DND-41 (cell line): ENCODE measurements around the gene CCDC201.
"Not testable (repeated sequence)": the region's sequence is repeated elsewhere in the genome, so short reads cannot be mapped to it uniquely, and the experiment has no call there.

Source experiments
- ATAC-seq: fragments of 200-7000 bp; cut with Tn5 transposase; 3 replicates; pipeline ENCODE4 v1.9.1; 2021; ENCODE audit warnings: low read depth; ENCODE audit not compliant: insufficient read depth
- DNase-seq: peaks from one replicate; pipeline ENCODE4 v3.0.0-alpha.2; 2020
- H2AFZ ChIP-seq: 2 replicates; pipeline ENCODE4 v1.6.0; 2012; ENCODE audit warnings: low read depth, low read length
- H3K27ac ChIP-seq: 2 replicates; pipeline ENCODE4 v1.5.1; 2012; ENCODE audit warnings: low read length, inconsistent platforms
- H3K27me3 ChIP-seq: fragments of 200-600 bp; sonication (generic); 2 replicates; pipeline ENCODE4 v1.6.0; 2012; ENCODE audit warnings: low read length, mild to moderate bottlenecking, inconsistent platforms; ENCODE audit not compliant: insufficient read depth, poor library complexity
- H3K36me3 ChIP-seq: 2 replicates; pipeline ENCODE4 v1.5.1; 2012; ENCODE audit warnings: low read length, inconsistent platforms; ENCODE audit not compliant: insufficient read depth
- H3K4me1 ChIP-seq: 2 replicates; pipeline ENCODE4 v1.5.1; 2012; ENCODE audit warnings: mild to moderate bottlenecking, low read length; ENCODE audit not compliant: insufficient read depth
- H3K4me2 ChIP-seq: 2 replicates; pipeline ENCODE4 v1.6.0; 2012; ENCODE audit warnings: mild to moderate bottlenecking, moderate library complexity, low read length, inconsistent platforms; ENCODE audit not compliant: insufficient read depth
- H3K4me3 ChIP-seq, 2 experiments: fragments of 200-600 bp in 1 of 2; shearing (Covaris generic) in 1 of 2; 2 replicates each; pipeline ENCODE4 v1.5.1; 2012 to 2016; ENCODE audit warnings: inconsistent platforms in 2 of 2, low read length in 2 of 2, mild to moderate bottlenecking in 2 of 2, low read depth in 1 of 2, moderate library complexity in 1 of 2
- H3K79me2 ChIP-seq: 2 replicates; pipeline ENCODE4 v1.6.0; 2012; ENCODE audit warnings: low read length, inconsistent platforms; ENCODE audit not compliant: insufficient read depth
- H3K9ac ChIP-seq: 2 replicates; pipeline ENCODE4 v1.6.0; 2012; ENCODE audit warnings: low read depth, mild to moderate bottlenecking, inconsistent platforms, low read length, moderate library complexity
- H3K9me3 ChIP-seq: 2 replicates; pipeline ENCODE4 v1.5.1; 2012; ENCODE audit warnings: low read length, moderate library complexity, mild to moderate bottlenecking, inconsistent platforms; ENCODE audit not compliant: insufficient read depth, severe bottlenecking
- H4K20me1 ChIP-seq: 2 replicates; pipeline ENCODE4 v1.6.0; 2012; ENCODE audit warnings: low read length; ENCODE audit not compliant: insufficient read depth
- CTCF ChIP-seq: IDR thresholded peaks from 2 replicates; pipeline ENCODE4 v1.5.1; 2012; ENCODE audit warnings: borderline replicate concordance, low read length, moderate library complexity, mild to moderate bottlenecking; ENCODE audit not compliant: poor library complexity, severe bottlenecking; ENCODE audit errors: extremely low read depth
- EZH2 ChIP-seq: IDR thresholded peaks from 3 replicates; pipeline ENCODE4 v1.6.1; 2012; ENCODE audit warnings: borderline replicate concordance, low read depth, mild to moderate bottlenecking, moderate library complexity, low read length, inconsistent platforms; ENCODE audit not compliant: severe bottlenecking

Gene CCDC201

GRCh38 chr7:45867471-45867870 lies 5.4 kb downstream of the CCDC201 start:
- H3K4me2 ChIP-seq: no peak overlapping the region
- H3K4me3 ChIP-seq: no peak overlapping the region
- ATAC-seq: no peak

GRCh38 chr7:45865594-45866410 lies 7.1 kb downstream of the CCDC201 start:
- Histone ChIP-seq H3K27ac (no peak overlapping the region), H4K20me1 (no peaks in the 10 kb centered on the region), H3K9me3 (no peaks in the 10 kb centered on the region), H3K36me3 (no peaks in the 10 kb centered on the region), H3K4me1 (no peaks in the 10 kb centered on the region), H3K79me2 (no peaks in the 10 kb centered on the region), H3K4me2 (no peak overlapping the region), H3K9ac (no peak overlapping the region), H3K4me3 (no peak overlapping the region), H2AFZ (no peak overlapping the region), H3K27me3 (peaks cover 4% of the 10 kb centered on the region)
- no peak for DNase-seq
- TF ChIP-seq CTCF (no peak), EZH2 (no peak)
- no peak for ATAC-seq

More at GRCh38 chr7:45867471-45867870, 5.4 kb downstream of the CCDC201 start:
- Histone ChIP-seq H3K27me3 (peaks cover 6% of the 10 kb centered on the region), H3K36me3 (no peaks in the 10 kb centered on the region), H3K9me3 (no peaks in the 10 kb centered on the region), H2AFZ (no peak overlapping the region), H4K20me1 (no peaks in the 10 kb centered on the region), H3K4me1 (no peaks in the 10 kb centered on the region), H3K9ac (no peak overlapping the region), H3K79me2 (no peaks in the 10 kb centered on the region), H3K27ac (no peak overlapping the region)
- no peak for DNase-seq
- TF ChIP-seq CTCF (no peak), EZH2 (no peak)

DNA sequence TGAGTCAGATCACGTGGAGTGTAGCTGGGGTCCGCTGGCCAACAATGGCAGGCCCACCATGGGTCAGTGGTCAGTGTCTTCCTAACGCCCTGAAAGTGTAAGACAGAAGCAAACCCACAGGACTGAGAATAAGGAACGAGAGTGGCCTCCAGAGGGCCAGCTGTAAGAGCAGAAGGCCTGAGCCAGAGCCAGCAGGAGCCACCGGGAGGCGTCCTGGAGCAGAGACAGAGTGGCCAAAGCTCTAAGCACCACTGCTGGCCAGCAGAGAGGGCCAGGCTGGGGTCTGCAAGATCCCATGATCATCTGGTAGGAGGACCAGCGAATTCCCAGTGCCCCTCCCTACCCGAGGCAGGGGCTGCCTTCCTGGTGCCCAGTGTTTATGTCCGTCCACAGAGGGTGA lies 9.2 kb downstream of the CCDC201 start:
- no peaks in the 10 kb centered on the region for H3K4me1 ChIP-seq
- no peak for ATAC-seq

GRCh38 chr7:45856888-45857287 lies 16.0 kb downstream of the CCDC201 start:
- H3K4me3 ChIP-seq, H3K27ac ChIP-seq, H3K9me3 ChIP-seq, H3K36me3 ChIP-seq, H2AFZ ChIP-seq, H4K20me1 ChIP-seq, H3K4me1 ChIP-seq, H3K4me2 ChIP-seq, ATAC-seq, H3K9ac ChIP-seq, DNase-seq, H3K79me2 ChIP-seq, H3K27me3 ChIP-seq: not testable (repeated sequence)

More for the DNA sequence above, 9.2 kb downstream of the CCDC201 start:
- Histone ChIP-seq H2AFZ (no peak overlapping the region), H4K20me1 (no peaks in the 10 kb centered on the region), H3K27me3 (peaks cover 3% of the 10 kb centered on the region), H3K9ac (no peak overlapping the region), H3K27ac (no peak overlapping the region), H3K36me3 (no peaks in the 10 kb centered on the region), H3K9me3 (no peaks in the 10 kb centered on the region), H3K4me3 (no peak overlapping the region), H3K4me2 (no peak overlapping the region), H3K79me2 (no peaks in the 10 kb centered on the region)
- no peak for TF ChIP-seq CTCF
- TF ChIP-seq EZH2: no peak
- DNase-seq: no peak

- H4K20me1 ChIP-seq, H3K27ac ChIP-seq, H3K79me2 ChIP-seq, H3K4me1 ChIP-seq, H3K4me2 ChIP-seq, ATAC-seq, H3K9ac ChIP-seq, H3K4me3 ChIP-seq, H3K9me3 ChIP-seq, H3K27me3 ChIP-seq, DNase-seq, H3K36me3 ChIP-seq, H2AFZ ChIP-seq: not testable (repeated sequence)
These were observed 17.2 kb downstream of the CCDC201 start for GRCh38 chr7:45855680-45856079.

DNA sequence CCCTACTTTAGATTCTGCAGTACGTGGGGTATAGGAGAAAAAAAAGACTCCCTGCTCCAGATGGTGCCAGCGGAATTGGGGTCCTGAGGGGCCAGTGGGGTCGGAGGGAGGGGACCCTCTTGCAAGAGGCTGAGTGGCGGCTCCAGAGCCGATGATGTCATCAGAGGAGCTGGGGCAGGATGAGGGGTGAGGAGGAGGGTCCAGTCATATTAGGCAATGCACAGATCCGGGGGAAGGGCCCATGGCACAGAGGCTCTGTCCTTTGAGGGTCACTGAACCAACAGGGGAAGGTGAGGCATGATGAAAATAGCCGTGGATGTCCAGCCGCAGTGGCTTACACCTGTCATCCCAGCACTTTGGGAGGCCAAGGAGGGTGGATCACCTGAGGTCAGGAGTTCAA lies 19.4 kb downstream of the CCDC201 start:
- H3K27ac ChIP-seq, DNase-seq, H2AFZ ChIP-seq, H3K27me3 ChIP-seq, H3K9ac ChIP-seq, H3K79me2 ChIP-seq, H3K9me3 ChIP-seq, H3K4me1 ChIP-seq, H4K20me1 ChIP-seq, ATAC-seq, H3K4me3 ChIP-seq, H3K36me3 ChIP-seq, H3K4me2 ChIP-seq: not testable (repeated sequence)
